BLaER1 (cell line): ENCODE results near the gene SLC36A4.
"Not testable (repeated sequence)": the region's sequence is repeated elsewhere in the genome, so short reads cannot be mapped to it uniquely, and the experiment has no call there.

ENCODE experiments used
- H3K27ac ChIP-seq: shearing (Covaris generic); formaldehyde crosslinking; 2 replicates; pipeline ENCODE4 v1.8.1; 2022
- H3K27me3 ChIP-seq: shearing (Covaris generic); formaldehyde crosslinking; 2 replicates; pipeline ENCODE4 v1.8.1; 2022
- H3K36me3 ChIP-seq: shearing (Covaris generic); formaldehyde crosslinking; 2 replicates; pipeline ENCODE4 v1.8.1; 2022
- H3K4me1 ChIP-seq: shearing (Covaris generic); formaldehyde crosslinking; 2 replicates; pipeline ENCODE4 v1.8.1; 2022
- H3K4me2 ChIP-seq: shearing (Covaris generic); formaldehyde crosslinking; 2 replicates; pipeline ENCODE4 v1.8.1; 2022
- H3K4me3 ChIP-seq: shearing (Covaris generic); formaldehyde crosslinking; 2 replicates; pipeline ENCODE4 v1.8.1; 2022
- H3K9ac ChIP-seq: shearing (Covaris generic); formaldehyde crosslinking; 2 replicates; pipeline ENCODE4 v1.8.1; 2022
- H3K9me3 ChIP-seq: shearing (Covaris generic); formaldehyde crosslinking; 2 replicates; pipeline ENCODE4 v1.8.1; 2022
- H4K20me1 ChIP-seq: shearing (Covaris generic); formaldehyde crosslinking; 2 replicates; pipeline ENCODE4 v1.8.1; 2022
- Cebpa-rat ChIP-seq: shearing (Covaris generic); IDR thresholded peaks from 2 replicates; pipeline ENCODE4 v1.8.1; 2022

The SLC36A4 gene

DNA sequence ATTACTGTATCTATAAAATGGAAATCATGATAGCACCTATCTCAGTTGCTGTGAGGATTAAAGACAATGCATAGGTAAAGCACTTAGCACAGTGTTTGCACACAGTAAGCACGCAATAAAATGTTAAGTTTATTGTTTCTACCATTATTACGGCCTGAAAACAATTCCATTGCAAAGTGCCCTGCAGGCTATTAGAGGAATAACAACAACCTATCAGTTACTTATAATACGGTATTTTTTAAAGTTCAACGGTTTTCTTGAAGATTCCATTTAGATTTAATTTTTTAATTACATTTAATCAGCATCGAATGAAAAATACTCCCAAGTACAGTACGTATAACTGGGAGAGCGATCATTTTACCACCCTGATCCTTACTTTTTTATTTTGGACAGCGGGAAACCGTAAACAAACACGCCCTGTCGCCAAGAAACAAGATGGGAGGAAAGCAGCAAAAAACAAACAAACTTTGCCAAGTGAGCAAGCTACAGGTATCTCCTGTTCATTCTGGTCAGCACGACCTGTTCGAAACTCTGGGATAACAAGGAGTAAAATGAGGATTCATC, 893 bp downstream of the SLC36A4 start:
- Histone ChIP-seq H3K4me1 (peaks cover 13% of the 10 kb centered on the region), H3K4me3 (peak overlapping the region; percentile 89), H4K20me1 (peaks cover 8% of the 10 kb centered on the region), H3K4me2 (peak overlapping the region; percentile 90), H3K27me3 (no peaks in the 10 kb centered on the region), H3K9me3 (no peaks in the 10 kb centered on the region), H3K36me3 (no peaks in the 10 kb centered on the region), H3K9ac (peak overlapping the region; percentile 95), H3K27ac (peak overlapping the region; percentile 94)
- no peak for TF ChIP-seq Cebpa-rat

DNA sequence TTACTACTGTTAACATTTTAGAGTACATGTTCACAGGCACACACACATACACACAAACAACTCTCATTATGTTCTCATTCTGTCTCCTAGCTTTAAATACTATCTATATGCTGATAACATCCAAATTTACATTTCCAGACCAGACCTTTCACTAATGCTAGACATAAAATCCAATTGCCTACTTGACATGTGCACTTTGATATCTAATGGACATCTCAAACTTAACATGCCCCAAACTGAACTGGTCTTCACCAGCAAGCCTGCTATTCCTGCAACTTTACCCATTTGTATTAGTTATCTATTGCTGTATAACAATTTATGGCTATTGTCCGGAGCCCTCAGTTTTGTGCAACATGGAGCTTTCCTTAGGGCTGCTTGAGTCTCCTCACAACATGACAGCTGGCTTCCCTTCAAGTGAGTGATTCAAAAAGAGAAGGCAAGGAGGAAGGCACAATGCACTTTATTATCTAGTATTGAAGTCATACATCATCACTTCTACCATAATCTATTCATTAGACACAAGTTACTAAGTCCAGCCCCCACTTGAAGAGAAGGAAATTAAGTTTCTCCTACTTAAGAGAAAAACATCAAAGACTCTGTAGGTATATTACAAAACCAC, 3.0 kb downstream of the SLC36A4 start:
- H3K27me3 ChIP-seq, result no peaks in the 10 kb centered on the region
- peaks cover 8% of the 10 kb centered on the region for H4K20me1 ChIP-seq
- H3K9ac ChIP-seq, result no peak overlapping the region
- H3K27ac ChIP-seq, result no peak overlapping the region
- H3K9me3 ChIP-seq, result no peaks in the 10 kb centered on the region
- 0 out of 2 replicates have a peak, but pooled peaks cover 4% of the 10 kb centered on the region for H3K36me3 ChIP-seq
- no peak overlapping the region for H3K4me2 ChIP-seq
- no peak overlapping the region for H3K4me3 ChIP-seq
- H3K4me1 ChIP-seq, result peaks cover 13% of the 10 kb centered on the region
- TF ChIP-seq Cebpa-rat, result no peak

DNA sequence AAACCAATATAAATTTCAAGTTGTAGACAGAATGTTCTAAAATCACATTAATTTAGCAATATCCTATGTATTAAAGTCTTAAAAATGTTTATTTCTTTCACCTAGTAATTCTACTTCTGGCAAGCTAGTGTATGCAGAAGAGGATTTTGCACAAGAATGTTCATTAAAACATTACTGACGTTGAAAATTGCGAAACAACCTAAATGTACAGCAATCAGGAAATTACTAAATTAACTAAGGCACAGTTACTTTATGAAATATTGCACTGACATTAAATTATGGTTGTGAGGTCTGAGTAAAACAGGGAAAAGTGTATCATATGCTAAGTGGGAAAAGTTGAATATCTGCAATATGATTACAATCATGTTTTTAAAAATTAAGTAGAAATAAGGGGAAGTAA, 4.1 kb downstream of the SLC36A4 start:
- TF ChIP-seq Cebpa-rat, result peak; percentile 52; the same call in 1 of the 2 replicates
- Histone ChIP-seq H3K27me3 (no peaks in the 10 kb centered on the region), H3K9ac (no peak overlapping the region), H3K9me3 (peaks cover 6% of the 10 kb centered on the region; the same call in 1 of the 2 replicates), H3K36me3 (0 out of 2 replicates have a peak, but pooled peaks cover 8% of the 10 kb centered on the region), H3K4me1 (peaks cover 13% of the 10 kb centered on the region), H3K4me3 (no peak overlapping the region), H3K27ac (no peak overlapping the region), H4K20me1 (peaks cover 8% of the 10 kb centered on the region), H3K4me2 (no peak overlapping the region)

DNA sequence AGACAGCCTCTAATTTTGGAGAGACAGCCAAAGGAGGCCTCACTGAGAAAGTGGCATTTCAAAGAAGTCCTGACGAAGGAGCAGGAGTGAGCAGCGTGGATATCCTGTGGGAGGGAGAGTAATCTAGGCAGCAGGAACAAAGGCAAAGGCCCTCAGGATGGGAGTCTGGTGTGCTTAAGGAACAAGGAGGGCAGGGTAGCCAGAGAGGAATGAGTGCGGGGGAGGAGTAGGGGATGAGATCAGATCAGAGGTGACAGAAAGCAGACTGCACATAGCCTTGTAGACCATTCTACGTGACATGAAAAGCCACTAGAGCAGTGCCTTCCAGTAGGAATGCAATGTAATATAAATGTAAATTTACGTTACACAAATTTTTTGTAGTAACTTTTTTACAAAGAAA, 5.6 kb downstream of the SLC36A4 start:
- H3K4me2 ChIP-seq, result no peak overlapping the region

DNA sequence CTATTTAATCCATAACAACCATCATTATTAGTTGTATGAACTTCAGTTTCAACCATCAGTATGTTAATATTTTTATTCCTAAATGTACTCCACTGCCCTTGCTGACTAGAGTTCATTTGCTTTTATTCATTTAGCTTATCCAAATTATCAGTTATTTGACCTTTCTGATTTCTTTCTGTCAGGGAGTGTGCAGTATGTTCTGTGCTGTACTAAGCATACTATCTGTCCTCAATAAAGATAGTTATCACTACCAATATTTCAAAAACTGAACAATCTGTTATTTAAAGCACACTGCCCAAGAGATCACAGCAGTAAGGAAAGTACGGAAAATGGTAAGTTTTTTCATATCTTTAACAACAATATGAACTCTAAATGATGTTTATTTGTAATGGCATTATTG, 8.3 kb downstream of the SLC36A4 start:
- Histone ChIP-seq H3K4me2 (no peak overlapping the region), H3K9me3 (peaks cover 20% of the 10 kb centered on the region), H3K9ac (no peak overlapping the region), H3K27ac (no peak overlapping the region), H3K4me1 (no peaks in the 10 kb centered on the region), H3K36me3 (peaks cover 26% of the 10 kb centered on the region; the same call in 1 of the 2 replicates), H4K20me1 (peaks cover 8% of the 10 kb centered on the region; the same call in 1 of the 2 replicates), H3K27me3 (no peaks in the 10 kb centered on the region), H3K4me3 (no peak overlapping the region)
- no peak for TF ChIP-seq Cebpa-rat

More for the DNA sequence above, 5.6 kb downstream of the SLC36A4 start:
- Histone ChIP-seq H3K36me3 (peaks cover 16% of the 10 kb centered on the region; the same call in 1 of the 2 replicates), H3K27me3 (no peaks in the 10 kb centered on the region), H3K4me3 (no peak overlapping the region), H3K4me1 (peaks cover 6% of the 10 kb centered on the region), H3K27ac (no peak overlapping the region), H4K20me1 (peaks cover 8% of the 10 kb centered on the region), H3K9ac (no peak overlapping the region), H3K9me3 (peaks cover 19% of the 10 kb centered on the region)
- TF ChIP-seq Cebpa-rat, result no peak

DNA sequence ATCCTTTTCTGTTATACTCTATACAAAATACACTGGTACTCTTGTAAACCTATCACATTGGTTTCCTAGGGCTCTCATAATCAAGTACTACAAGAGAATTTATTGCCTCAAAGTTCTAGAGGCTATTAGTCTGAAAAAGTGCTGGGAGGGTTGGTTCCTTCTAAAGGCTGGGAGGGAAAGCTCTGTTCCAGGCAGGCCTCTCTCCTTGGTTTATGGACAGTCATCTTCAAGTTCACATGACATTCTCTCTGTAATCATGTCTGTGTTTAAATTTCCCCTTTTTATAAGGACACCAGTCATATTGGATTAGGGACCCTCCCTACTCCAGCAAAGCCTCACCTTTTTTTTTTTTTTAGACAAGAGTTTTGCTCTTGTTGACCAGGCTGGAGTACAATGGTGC, 9.1 kb downstream of the SLC36A4 start:
- Histone ChIP-seq H3K9me3 (peaks cover 20% of the 10 kb centered on the region), H3K4me1 (no peaks in the 10 kb centered on the region), H3K27me3 (no peaks in the 10 kb centered on the region)

DNA sequence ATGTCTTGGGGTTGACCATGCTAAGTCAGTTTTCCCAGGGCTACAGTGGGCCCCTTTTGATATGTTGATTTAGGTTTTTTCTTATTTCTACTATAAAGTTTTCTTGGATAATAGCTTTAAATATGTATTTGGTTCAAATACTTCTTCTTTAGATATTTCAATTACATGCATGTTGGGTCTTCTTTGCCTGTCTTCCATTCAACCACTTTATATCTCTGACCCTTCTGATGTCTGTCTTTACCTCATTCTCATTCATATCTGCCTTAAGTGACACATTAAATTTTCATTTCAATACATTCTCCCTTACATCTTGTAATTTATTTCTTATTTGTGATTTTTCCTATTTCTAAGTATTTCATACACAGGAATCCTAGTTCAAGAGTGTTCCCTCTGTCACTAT, 10.5 kb downstream of the SLC36A4 start:
- Histone ChIP-seq H3K27me3 (no peaks in the 10 kb centered on the region), H3K27ac (no peak overlapping the region), H3K4me1 (no peaks in the 10 kb centered on the region), H3K4me2 (no peak overlapping the region), H3K4me3 (no peak overlapping the region), H3K36me3 (peaks cover 26% of the 10 kb centered on the region; the same call in 1 of the 2 replicates), H3K9me3 (peaks cover 20% of the 10 kb centered on the region), H4K20me1 (peaks cover 4% of the 10 kb centered on the region; the same call in 1 of the 2 replicates), H3K9ac (no peak overlapping the region)
- no peak for TF ChIP-seq Cebpa-rat

More for the DNA sequence above, 9.1 kb downstream of the SLC36A4 start:
- no peak for TF ChIP-seq Cebpa-rat
- Histone ChIP-seq H3K4me3 (no peak overlapping the region), H3K9ac (no peak overlapping the region), H4K20me1 (peaks cover 8% of the 10 kb centered on the region; the same call in 1 of the 2 replicates), H3K4me2 (no peak overlapping the region), H3K27ac (no peak overlapping the region), H3K36me3 (peaks cover 26% of the 10 kb centered on the region; the same call in 1 of the 2 replicates)

DNA sequence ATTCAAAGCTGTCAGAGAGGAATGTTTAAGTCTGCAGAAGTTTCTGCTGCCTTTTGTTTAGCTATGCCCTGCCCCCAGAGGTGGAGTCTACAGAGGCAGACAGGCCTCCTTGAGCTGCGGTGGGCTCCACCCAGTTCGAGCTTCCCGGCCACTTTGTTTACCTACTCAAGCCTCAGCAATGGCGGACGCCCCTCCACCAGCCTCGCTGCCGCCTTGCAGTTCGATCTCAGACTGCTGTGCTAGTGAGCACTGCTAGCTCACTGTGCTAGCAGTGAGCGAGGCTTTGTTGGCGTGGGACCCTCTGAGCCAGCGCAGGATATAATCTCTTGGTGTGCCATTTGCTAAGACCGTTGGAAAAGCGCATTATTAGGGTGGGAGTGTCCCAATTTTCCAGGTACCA, 19.9 kb downstream of the SLC36A4 start:
- peaks cover 45% of the 10 kb centered on the region for H3K36me3 ChIP-seq

DNA sequence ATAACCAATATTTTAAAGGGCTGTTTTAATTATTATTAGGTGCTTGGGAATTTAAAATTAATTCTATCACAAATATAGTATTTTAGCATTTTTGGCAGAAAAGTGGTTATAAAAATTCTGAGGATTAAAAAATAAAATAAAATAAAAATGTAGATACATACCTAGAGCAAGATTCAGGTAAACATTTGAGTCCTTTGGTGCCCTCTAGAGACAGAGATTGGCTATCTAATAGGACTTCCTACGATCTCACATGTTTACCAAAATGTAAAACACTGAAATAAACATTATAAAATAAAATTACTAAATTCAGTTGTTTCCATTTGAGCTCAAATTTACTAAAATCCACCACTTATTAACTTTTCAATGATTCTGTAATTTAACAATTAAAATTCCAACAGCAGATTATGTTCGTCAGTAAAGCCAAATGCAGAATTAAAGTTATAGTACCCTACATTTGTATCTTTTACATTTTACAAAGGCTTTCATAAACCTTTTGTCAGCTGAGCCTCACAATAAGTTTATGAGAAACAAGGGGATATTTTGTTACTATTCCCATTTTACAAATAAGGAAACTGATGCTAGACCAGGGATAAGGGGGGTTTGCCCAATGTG, 27.7 kb downstream of the SLC36A4 start:
- no peak overlapping the region for H3K4me2 ChIP-seq

More for the DNA sequence above, 19.9 kb downstream of the SLC36A4 start:
- H4K20me1 ChIP-seq, H3K27ac ChIP-seq, H3K27me3 ChIP-seq, H3K9ac ChIP-seq, H3K4me3 ChIP-seq, H3K4me1 ChIP-seq, H3K4me2 ChIP-seq: not testable (repeated sequence)
- H3K9me3 ChIP-seq, result peaks cover 32% of the 10 kb centered on the region

DNA sequence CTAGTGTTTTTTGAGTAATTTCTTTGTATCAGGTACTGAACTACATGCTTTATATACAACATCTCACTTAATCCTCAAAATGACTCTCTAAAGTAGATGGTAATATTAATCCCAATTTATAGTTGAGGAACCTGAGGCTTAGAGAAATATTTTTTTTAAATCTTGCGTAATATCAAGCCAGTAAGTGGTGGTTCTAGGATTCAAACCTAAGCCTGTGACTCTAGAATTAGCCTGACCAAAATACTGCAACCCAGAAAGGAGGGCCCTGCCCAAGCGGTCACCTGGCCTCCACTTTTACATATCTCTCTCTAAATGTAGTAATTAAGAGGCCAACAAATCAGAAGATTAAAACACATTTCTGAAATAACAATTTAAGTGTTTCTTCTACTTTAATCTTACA, 28.6 kb downstream of the SLC36A4 start:
- Histone ChIP-seq H3K9ac (no peak overlapping the region), H3K4me3 (no peak overlapping the region), H3K4me1 (peaks cover 18% of the 10 kb centered on the region), H3K9me3 (no peaks in the 10 kb centered on the region), H3K27ac (no peak overlapping the region), H4K20me1 (no peaks in the 10 kb centered on the region), H3K4me2 (no peak overlapping the region), H3K27me3 (no peaks in the 10 kb centered on the region), H3K36me3 (peaks cover 10% of the 10 kb centered on the region)
- TF ChIP-seq Cebpa-rat, result peak; percentile 53; the same call in 1 of the 2 replicates

More for the DNA sequence above, 27.7 kb downstream of the SLC36A4 start:
- no peaks in the 10 kb centered on the region for H3K27me3 ChIP-seq
- no peaks in the 10 kb centered on the region for H4K20me1 ChIP-seq
- no peak overlapping the region for H3K9ac ChIP-seq
- no peak overlapping the region for H3K27ac ChIP-seq
- peaks cover 4% of the 10 kb centered on the region; the same call in 1 of the 2 replicates for H3K36me3 ChIP-seq
- TF ChIP-seq Cebpa-rat, result no peak
- no peaks in the 10 kb centered on the region for H3K9me3 ChIP-seq
- no peak overlapping the region for H3K4me3 ChIP-seq
- peaks cover 18% of the 10 kb centered on the region for H3K4me1 ChIP-seq
